Breast epithelium (tissue), 3 donors: ENCODE results near the gene KPNA4.

Experiments
- POLR2A ChIP-seq: fragments of 450-650 bp; IDR thresholded peaks from one replicate; pipeline ENCODE4 v1.6.1; 2016; ENCODE audit warnings: antibody characterized with exemption, mild to moderate bottlenecking, moderate library complexity
- TF ChIP-seq, protein P1 (sequence below), 3 donors: fragments of 450-650 bp; IDR thresholded peaks; one replicate each; pipeline ENCODE4 v1.5.1; 2016 to 2017; ENCODE audit warnings: antibody characterized with exemption in 3 of 3, mild to moderate bottlenecking in 3 of 3, moderate library complexity in 3 of 3

- TF ChIP-seq POLR2A, result no peak
- TF ChIP-seq, protein P1, sequence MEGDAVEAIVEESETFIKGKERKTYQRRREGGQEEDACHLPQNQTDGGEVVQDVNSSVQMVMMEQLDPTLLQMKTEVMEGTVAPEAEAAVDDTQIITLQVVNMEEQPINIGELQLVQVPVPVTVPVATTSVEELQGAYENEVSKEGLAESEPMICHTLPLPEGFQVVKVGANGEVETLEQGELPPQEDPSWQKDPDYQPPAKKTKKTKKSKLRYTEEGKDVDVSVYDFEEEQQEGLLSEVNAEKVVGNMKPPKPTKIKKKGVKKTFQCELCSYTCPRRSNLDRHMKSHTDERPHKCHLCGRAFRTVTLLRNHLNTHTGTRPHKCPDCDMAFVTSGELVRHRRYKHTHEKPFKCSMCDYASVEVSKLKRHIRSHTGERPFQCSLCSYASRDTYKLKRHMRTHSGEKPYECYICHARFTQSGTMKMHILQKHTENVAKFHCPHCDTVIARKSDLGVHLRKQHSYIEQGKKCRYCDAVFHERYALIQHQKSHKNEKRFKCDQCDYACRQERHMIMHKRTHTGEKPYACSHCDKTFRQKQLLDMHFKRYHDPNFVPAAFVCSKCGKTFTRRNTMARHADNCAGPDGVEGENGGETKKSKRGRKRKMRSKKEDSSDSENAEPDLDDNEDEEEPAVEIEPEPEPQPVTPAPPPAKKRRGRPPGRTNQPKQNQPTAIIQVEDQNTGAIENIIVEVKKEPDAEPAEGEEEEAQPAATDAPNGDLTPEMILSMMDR (IDR thresholded peaks at IDR 0.05), result peak in 2 of 3 donors; percentile 10 to 52
Measured at GRCh38 chr3:160486459-160486869, 78.9 kb downstream of the KPNA4 start.
